HG02885 (cell line): ENCODE measurements around the gene ZNF668.

Experiments
- ATAC-seq: cut with Tn5 transposase; IDR thresholded peaks from one replicate; pipeline ENCODE4 v1.9.1; 2021; ENCODE audit warnings: mild to moderate bottlenecking; ENCODE audit not compliant: unreplicated experiment, poor library complexity

The ZNF668 gene

DNA sequence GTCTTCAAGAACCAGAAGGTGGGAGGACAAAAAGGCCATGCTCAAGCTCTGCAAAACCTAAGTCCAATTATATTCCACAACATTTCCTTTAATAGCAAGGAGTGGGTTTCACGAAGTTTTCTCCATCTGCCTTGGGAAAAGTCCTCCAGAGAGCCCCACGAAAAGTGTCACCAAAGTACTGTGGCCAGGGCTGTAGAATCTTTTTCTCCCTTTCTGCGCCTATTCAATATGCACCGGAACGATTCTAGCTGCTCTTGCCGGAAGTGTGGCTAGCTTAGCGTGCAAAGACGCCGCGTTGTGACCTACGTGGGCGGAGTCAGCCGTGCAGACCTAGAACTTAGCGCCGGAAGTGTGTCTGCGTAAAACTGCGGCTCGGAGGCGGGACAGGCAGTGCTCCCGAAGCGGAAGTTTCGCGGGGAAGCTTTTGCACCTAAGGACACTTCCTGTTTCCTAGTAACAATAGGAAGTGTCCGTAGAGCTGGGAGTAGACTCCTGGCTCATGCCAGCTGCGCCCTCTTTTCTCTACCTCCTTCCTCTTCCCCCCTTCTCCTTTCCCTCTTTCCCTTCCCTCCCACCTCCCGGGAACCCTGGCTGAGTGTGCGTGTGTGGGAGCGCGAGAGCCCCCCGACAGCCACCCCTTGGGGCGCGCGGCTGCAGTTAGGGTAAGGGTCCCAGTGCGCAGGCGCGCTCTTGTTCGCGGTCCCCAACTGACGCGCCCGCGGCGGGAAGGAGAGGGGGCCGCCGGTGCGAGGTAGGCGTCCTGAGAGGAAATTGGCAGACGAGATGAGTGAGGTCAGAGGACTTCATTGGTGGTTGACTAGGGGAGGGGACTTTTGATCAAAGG is at the start of gene ZNF668, which contains the start of gene ZNF646:
Gene ZNF668, minus strand, starts transcription at position 271 of the 844 bp plus-strand sequence. CDS start 9,781 bp downstream, outside the sequence.
Gene ZNF646, plus strand, starts transcription at position 453 of the 844 bp plus-strand sequence. CDS start 1,903 bp downstream, outside the sequence.
- peak; percentile 71 for ATAC-seq

DNA sequence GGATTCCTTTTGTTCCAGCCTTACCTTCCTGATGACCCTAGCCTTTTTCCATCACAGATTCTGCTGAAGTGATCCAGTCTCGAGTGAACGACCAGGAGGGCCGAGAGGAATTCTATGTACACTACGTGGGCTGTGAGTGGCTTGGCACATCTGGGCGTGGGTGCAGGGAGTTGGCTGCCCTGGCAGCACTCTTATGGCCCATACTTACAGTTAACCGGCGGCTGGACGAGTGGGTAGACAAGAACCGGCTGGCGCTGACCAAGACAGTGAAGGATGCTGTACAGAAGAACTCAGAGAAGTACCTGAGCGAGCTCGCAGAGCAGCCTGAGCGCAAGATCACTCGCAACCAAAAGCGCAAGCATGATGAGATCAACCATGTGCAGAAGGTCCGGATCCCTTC is 46.1 kb upstream of the ZNF668 start:
- no peak for ATAC-seq

GRCh38 chr16:31118223-31119155 is 44.4 kb upstream of the ZNF668 start:
- ATAC-seq, result no peak

- ATAC-seq, result peak; percentile 89
These were observed 43.6 kb upstream of the ZNF668 start, which contains the start of gene KAT8 for GRCh38 chr16:31117384-31118222. Gene KAT8, plus strand, starts transcription at chr16:31117664. Its CDS starts 18 bp downstream, at chr16:31117682.

DNA sequence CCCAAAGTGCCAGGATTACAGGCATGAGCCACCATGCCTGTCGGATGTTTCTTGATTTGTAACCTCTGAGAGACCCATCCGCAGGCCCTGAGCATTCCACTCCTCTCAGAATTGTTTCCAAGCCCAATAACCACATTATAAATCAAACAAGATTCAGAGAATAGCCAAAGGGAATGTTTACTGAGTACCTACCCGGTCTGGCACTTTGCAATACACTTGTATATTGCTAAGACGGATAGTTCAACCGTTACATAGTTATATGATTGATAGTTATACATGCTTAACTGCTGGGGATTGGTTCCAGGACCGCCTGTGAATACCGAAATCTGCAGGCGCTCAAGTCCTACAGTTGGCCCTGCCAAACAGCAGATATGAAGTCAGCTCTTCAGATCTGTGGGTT is 40.4 kb upstream of the ZNF668 start:
- ATAC-seq, result no peak

DNA sequence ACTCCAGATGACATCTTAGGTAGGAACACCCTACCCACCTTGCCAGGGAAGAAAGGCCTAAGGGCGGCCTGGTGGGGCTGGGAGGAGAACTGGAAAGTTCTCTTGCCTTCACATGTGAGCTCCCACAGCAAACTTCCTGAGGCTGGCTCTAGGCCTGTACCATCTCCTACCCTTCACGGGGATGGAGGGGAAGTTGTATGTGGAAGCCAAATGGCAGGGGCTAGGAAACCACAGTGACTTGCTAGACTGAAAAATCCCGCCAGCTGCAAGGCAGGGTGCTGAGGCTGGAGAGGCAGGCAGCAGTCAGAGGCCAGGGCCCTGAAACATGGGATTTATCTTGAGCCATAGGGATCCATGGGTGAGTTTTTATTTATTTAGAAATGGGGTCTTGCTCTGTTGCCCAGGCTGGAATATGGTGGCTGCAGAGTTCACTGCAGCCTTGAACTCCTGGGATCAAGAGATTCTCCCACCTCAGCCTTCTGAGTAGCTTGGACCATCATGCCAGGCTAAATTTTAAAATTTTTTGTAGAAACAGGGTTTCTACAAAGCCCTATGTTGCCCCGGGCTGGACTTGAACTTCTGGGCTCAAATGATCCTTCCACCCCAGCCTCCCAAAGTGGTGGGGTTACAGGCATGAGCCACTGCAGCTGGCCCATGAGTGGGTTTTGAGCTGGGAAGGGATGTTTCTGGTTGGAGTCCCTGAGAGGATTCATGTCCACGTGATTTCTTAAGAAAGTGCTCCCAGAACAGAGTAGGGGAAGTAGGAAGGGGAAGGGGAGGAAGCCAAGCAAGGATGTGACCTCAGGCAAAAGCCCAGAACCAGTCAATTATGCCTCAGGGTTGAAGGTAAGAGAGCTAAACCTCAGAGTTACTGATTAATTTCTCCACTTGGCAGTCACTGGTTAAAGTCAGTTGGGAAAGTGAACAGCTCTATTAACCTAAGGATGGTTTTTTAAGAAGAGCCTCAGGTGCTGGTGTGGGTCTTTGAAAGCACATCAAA is 39.4 kb upstream of the ZNF668 start:
- no peak for ATAC-seq

DNA sequence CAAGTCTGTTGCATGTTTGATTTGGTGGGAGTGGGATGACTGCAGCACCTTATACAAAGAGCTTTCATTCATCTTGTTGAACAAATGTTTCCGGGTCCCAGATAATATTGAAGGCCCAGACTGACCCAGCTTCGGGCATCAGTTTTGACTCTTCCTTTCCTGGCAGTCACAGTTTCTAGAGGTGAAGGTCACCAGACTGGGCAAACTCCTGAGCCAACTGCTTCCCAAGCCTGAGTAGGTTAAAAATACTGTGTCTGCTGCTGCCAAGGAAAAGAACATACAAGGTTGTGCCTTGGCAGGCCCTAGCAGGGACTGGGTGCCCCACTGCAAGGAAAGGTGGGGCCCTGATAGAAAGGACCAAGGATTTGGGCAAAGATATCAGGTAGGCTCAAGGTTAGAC is 38.7 kb upstream of the ZNF668 start:
- no peak for ATAC-seq

DNA sequence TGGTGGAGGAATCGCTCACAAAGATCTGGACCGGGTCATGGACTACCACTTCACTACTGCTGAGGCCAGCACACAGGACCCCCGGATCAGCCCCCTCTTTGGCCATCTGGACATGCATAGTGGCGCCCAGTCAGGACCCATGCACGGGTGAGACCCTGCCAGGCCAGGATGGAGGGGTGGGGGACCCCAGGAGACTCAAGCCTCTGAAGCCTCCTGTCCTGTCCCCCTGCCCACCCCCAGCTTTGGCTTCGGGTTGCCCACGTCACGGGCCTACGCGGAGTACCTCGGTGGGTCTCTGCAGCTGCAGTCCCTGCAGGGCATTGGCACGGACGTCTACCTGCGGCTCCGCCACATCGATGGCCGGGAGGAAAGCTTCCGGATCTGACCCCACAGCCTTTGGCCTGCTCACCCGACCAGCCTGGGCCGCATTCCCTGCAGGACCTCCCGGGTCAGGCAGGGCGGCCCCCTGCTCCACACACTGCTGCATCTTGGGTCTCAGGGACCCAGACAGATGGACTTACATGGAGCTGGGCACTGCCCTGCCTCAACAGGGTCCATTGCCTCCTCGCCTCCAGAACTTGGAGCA is 37.9 kb upstream of the ZNF668 start:
- ATAC-seq, result no peak

GRCh38 chr16:31110106-31111034 is 36.3 kb upstream of the ZNF668 start:
- no peak for ATAC-seq

DNA sequence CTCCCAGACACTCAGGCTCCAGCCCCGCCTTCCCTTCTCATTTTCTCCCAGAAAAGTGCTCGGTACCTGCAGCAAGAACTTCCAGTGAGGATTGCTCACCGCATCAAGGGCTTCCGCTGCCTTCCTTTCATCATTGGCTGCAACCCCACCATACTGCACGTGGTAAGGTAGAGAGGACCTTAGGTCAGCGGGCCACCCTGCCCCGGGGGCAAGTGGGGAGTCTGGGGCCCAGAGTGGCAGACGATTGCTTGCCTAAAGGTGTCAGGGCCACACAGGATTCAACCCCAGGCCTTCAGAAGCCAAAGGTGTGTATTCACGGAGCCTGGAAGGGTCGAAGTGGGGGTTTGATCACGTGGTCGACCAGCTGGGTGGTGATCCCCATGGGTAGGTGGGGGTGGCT is 35.6 kb upstream of the ZNF668 start:
- no peak for ATAC-seq

GRCh38 chr16:31108794-31109558 is 34.9 kb upstream of the ZNF668 start:
- no peak for ATAC-seq

DNA sequence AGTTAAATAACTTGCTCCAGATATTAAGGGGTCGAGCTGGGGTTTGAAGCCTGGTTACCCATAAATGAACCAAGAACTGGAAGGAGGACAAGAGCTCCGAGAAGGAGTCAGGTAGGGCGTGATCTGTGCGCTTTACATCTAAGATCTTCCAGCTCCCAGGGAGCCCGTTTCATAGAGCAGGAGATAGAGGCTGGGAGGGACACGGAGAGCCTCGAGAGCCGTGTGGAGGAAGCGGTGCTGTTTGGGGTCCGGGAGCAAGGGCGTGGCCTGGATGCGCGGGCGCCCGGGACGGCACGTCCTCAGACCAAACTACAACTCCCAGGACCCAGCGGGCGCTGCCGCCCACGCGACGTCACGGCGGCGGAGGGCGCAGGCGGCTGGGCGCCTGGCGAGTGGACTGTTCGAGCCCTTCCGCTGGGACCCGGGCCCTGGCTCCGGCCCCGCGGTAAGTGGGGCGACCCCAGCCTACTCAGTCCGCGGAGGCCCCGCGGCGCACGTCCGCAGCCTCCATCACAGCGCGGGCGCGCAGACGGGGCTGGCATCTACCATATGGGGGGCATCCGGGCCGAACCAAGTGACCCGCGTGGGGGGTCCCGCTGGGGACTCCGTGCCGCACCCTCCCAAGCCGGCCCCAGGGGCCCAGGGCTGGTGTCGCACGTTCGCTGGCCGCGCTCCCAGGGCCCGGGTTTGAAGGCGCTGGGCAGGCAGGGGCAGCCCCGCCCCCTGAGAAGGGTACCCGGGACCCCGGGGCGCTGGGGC is 34.2 kb upstream of the ZNF668 start, which contains the start of gene BCKDK:
Gene BCKDK, plus strand, starts transcription at position 352 of the 759 bp plus-strand sequence. CDS start 838 bp downstream, outside the sequence.
- peak; percentile 85 for ATAC-seq

DNA sequence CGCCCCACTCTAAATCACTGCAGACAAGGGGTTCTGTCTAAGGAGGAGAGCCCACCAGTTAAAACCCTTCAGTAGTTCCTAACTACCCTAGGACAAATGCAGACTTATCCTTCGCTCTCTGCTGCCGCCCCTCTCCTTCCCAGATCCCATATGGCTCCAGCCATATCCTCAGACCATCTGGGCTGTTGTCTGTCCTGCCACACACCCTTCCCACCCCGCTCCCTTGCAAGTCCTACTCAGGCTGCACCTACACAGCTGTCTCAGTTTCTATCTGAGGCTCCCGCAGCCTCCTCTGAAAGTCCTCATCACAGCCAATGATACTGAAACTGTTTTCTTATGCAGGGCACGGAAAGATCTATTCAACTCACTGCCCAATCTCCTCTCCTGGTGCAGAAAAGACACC is 33.4 kb upstream of the ZNF668 start:
- peak; percentile 53 for ATAC-seq

DNA sequence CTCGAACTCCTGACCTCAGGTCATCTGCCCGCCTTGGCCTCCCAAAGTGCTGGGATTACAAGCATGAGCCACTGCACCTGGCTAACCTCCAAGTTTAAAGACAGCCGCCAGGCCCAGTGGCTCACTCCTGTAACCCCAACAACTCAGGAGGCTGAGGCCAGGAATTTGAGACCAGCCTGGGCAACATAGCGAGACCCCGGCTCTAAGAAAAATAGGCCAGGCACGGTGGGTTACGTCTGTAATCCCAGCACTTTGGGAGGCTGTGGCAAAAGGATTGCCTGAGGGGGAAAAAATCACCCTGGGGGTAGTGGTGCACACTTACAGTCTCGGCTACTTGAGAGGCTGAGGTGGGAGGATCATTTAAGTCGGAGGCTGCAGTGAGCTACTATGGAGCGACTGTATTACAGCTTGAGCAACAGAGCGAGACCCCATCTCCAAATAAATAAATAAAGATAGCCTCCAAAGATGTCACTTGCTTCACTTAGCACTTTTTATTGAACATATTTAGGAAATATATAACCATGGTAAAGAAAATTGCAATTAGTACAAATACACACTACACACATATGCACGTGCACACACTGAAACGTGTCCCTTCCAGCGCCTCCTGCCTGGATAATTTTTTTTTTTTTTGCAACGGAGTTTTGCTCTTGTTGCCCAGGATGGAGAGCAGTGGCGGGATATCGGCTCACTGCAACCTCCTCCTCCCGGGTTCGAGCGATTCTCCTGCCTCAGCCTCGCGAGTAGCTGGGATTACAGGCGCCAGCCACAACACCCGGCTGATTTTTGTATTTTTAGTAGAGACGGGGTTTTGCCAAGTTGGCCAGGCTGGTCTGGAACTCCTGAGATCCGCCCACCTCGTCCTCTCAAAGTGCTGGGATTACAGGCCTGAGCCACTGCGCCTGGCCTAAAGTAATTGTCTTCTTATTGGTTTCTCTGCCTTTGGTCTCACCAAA is 32.7 kb upstream of the ZNF668 start:
- no peak for ATAC-seq
